Activated CD4-positive, alpha-beta T cell treated with anti-CD3 and anti-CD28 coated beads, Interleukin-2, Interleukin-4, amounts not matched to agents 100 ng/mL and 50 ng/mL, durations not matched to agents 16 hours and 8 hours (primary cell): ENCODE data around the gene NCEH1.
"Not testable (repeated sequence)": the region's sequence is repeated elsewhere in the genome, so short reads cannot be mapped to it uniquely, and the experiment has no call there.

Source experiments
- DNase-seq: peaks from one replicate; pipeline ENCODE4 v3.0.0-alpha.2; 2020; ENCODE audit warnings: low spot score

The NCEH1 gene, protein sequence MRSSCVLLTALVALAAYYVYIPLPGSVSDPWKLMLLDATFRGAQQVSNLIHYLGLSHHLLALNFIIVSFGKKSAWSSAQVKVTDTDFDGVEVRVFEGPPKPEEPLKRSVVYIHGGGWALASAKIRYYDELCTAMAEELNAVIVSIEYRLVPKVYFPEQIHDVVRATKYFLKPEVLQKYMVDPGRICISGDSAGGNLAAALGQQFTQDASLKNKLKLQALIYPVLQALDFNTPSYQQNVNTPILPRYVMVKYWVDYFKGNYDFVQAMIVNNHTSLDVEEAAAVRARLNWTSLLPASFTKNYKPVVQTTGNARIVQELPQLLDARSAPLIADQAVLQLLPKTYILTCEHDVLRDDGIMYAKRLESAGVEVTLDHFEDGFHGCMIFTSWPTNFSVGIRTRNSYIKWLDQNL

GRCh38 chr3:172710664-172711453 lies at the start of gene NCEH1:
TSS of gene NCEH1 (minus strand) at chr3:172711067. CDS start at chr3:172710984, 83 bp downstream.
- peak; percentile 92 for DNase-seq

DNA sequence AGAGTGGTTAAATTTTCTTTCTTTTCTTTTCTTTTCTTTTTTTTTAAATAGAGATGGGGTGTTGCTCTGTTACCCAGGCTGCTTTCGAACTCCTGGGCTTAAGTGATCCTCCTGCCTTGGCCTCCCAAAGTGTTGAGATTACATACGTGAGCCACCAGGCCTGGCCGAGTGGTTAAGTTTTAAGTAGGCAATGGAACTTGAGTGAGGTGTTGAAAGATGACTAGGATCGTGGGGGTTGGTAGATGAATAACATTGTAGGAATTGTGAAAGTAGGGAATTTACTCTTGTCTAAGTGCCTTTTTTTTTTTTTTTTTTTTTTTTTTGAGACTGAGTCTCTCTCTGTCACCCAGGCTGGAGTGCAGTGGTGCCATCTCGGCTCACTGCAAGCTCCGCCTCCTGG lies 49.5 kb upstream of the NCEH1 start:
- DNase-seq: not testable (repeated sequence)

DNA sequence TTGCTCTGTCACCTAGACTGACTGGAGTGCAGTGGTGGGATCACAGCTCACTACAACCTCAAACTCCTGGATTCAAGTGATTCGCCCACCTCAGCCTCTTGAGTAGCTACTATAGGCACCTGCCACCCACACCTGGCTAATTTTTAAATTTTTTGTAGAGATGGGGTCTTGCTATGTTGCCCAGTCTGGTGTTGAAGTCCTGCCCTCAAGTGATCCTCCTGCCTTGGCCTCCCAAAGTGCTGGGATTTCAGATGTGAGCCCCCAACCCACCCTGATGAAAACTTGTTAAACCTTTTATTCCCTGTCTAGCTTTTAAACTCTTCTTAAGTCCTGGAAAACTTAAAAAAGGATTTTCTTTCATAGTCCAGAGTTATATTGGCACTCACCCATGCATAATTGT lies 42.3 kb upstream of the NCEH1 start:
- DNase-seq: no peak

- peak; percentile 32 for DNase-seq
Observed at GRCh38 chr3:172752651-172753050, 41.8 kb upstream of the NCEH1 start.

- peak; percentile 29 for DNase-seq
Observed at GRCh38 chr3:172751175-172751704, 40.4 kb upstream of the NCEH1 start.

DNA sequence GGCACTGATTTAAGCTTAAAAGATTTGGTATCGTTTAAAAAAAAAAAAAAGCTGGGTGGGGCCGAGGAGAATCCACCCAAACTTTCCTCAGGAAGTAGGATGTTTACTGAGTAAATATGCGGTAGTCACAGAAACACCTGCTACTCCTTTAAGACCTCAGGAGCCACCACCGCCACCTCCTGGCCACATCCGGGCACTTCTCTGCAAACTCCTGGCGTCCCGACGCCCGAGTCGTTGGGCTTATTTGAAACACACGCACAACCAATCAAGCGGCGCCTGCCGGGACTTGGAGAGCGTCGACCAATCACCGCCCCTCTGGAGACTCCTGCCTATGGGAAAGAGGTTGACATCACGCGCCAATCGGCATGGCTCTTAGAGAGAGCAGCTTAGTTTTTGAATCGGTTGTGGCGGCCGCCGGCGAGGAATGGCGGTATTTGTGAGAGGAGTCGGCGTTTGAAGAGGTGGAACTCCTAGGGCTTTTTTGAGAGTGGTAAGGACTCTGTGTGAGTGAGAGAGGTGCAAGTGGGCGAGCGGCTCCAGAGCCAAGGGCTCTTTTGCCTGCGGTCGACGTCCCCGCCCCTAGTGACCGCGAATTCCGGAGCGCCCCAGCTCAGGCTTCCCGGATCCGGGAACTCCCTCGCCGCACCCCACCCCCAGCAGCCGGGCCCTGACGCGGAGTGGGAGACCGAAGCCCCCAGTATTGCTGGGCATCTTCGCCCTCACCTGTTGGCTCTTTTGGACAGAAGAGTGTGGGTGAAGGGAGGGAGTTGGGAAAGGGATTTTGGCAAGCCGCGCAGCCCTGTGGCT lies 39.7 kb upstream of the NCEH1 start, which contains the start of gene ECT2:
Gene ECT2, plus strand, starts transcription at position 359 of the 807 bp plus-strand sequence. CDS start 3,805 bp downstream, outside the sequence.
- DNase-seq: peak; percentile 99

DNA sequence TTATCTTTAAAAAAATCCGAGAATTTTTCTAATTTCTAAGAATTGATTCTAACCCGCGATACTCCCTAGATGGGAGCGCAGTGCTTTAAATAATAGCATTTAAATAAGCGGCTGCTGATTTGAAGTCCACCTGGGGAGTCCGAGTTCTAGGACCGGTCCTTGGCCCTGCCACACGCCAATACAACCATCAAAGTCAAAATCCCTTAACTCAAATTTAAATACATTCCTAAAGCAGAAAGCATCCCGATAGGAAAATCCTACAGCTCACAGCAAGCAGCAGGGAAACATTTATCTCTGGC lies 39.2 kb upstream of the NCEH1 start:
- DNase-seq: no peak

GRCh38 chr3:172749230-172749965 lies 38.5 kb upstream of the NCEH1 start:
- no peak for DNase-seq

GRCh38 chr3:172746475-172746874 lies 35.6 kb upstream of the NCEH1 start:
- DNase-seq: no peak

DNA sequence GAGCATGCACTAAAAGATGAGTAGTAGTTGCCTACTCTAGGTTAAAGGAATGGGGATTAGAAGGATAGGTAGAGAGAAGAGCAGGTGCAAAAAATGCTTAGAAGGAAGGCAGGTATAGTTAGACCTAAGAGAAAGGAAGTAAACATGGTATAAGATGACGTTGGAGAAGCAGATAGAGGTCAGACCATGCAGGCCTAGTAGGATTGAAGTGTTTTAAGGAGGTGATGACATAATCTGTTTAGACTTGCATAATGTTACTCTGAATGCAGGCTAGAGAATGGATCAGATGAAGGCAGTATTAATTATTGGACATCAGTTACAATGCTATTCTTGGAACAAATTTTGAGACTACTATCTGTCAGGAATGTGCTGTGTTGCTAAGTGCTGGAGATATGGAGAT lies 28.6 kb upstream of the NCEH1 start:
- DNase-seq: no peak

- no peak for DNase-seq
Observed at GRCh38 chr3:172735014-172735413, 24.1 kb upstream of the NCEH1 start.

- no peak for DNase-seq
Observed at GRCh38 chr3:172726380-172726779, 15.5 kb upstream of the NCEH1 start.

DNA sequence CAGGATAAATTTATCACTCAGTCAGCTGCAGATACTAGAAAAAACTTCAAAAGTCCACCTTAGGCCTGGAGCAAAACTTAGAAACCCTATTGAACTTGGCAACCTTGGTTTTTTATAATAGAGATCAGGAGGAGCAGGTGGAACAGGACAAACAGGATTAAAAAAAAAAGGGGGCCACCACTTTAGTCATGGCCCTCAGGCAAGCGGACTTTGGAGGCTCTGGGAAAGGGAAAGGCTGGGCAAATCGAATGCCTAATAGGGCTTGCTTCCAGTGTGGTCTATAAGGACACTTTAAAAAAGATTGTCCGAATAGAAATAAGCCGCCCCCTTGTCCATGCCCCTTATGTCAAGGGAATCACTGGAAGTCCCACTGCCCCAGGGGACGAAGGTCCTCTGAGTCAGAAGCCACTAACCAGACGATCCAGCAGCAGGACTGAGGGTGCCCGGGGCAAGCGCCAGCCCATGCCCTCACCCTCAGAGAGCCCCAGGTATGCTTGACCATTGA lies 11.7 kb upstream of the NCEH1 start:
- not testable (repeated sequence) for DNase-seq

DNA sequence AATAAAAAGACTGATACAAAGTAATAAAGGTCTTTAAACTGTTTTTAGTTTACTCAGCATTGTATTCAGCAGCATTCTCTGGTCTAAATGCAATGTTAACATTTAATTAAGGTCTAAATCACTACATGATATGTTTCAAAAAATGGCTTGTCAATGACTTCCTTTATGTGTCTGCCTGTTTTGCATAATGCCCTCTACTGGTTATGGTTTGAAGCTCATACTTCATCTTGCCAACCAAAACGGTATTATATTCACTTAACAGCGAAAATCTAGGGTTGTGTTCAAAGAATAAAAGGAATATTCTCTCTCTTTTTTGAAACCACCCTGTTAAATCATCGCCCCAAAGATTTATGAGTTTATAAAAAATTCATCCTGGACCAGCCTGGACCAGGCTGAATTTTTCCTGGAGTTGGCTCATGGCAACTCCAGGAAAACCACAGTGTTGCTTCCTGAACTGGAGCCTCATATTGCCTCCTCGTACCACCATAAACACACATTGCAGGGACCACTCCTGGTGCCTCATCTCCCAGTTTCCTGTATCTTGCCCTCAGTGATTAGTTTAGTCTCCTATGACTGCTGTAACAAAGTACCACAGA lies 6.7 kb upstream of the NCEH1 start:
- no peak for DNase-seq

DNA sequence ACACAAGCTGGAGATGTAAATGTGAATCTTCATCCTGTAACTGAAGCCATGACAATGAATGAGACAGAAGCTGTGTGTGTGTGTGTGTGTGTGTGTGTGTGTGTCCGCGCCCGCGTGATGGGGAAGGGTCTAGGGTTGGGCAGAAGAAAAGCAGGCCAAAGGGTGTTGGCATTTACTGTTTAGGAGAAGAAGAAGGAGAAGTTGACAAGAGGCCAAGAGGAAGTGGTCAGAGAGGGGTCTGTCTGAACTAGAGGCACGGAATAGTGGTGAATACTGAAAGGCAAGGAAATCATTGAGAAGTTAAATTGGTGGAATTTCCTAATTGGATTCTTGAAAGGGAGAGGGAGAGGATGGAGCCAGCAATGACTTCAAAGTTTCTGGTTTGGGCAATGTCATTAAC lies 5.6 kb upstream of the NCEH1 start:
- DNase-seq: no peak

DNA sequence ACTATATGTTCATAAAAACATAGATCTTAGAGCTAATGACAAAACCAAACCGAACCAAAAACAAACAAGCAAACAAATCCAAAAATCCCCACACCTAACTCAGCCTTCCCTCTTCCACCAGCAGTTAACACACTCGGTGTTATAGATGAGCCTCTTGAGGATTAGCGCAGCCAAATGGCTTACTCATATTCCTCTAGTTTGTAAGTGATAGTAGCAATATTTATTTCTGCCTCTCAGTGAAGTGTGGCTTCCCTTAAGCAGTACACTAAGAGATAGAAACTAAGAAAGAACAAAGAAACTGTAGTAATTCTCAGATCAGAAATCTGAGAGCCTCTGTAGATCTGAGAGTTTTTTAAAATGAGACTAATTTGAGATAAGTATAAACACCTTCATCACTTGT lies 2.4 kb upstream of the NCEH1 start:
- DNase-seq: no peak

GRCh38 chr3:172711454-172711795 lies 558 bp upstream of the NCEH1 start:
- DNase-seq: no peak

GRCh38 chr3:172709774-172710663 lies 848 bp downstream of the NCEH1 start:
- DNase-seq: no peak

DNA sequence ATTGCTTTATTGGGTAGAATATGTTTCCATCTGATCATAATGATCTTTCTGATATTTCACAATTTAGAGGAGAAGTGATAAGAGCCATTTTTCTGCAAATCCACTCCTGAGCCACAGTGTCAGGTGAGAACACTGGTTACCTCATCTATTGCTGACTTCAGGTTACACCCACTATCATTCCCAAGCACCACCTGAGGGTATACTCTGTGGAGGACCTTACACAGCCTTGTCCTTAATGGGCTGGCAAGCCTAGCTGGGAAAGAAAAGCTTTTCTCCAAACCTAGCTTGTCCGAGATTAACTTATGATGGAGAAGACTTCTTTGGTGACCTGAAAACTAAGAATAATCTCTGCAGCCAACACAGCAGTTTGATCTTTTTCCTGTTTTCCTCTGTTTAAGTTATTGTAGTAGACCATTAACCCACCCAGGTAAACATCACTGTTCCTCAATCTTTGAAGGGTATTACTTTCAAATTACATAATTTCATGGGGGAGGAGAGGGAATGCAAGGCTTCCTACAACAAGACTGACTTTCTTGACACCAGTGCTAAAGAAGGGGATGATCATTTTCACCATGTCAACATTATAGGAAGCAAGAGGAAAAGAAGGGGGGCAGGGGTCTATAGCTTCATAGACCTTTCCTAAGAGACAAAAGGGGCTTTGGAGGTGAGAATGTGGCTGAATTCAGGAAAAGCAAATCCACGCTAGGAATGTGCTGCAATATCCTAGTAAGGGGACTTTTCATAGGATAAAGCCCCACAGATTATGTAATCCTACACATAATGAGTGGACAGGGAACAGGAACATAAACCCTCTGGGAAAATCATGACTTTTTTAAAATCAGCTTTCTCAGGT lies 1.7 kb downstream of the NCEH1 start:
- DNase-seq: no peak
